IPS-18a (cell line): ENCODE results near the gene USP49.
"Not testable (repeated sequence)": the region's sequence is repeated elsewhere in the genome, so short reads cannot be mapped to it uniquely, and the experiment has no call there.

Experiments
- H3K27ac ChIP-seq: one replicate; pipeline ENCODE4 v1.5.1; 2013; ENCODE audit warnings: low read length
- H3K27me3 ChIP-seq: one replicate; pipeline ENCODE4 v1.6.1; 2013; ENCODE audit warnings: mild to moderate bottlenecking, low read length; ENCODE audit not compliant: control insufficient read depth, insufficient read depth
- H3K36me3 ChIP-seq: one replicate; pipeline ENCODE4 v1.6.1; 2013; ENCODE audit warnings: low read depth, low read length; ENCODE audit not compliant: control insufficient read depth
- H3K4me1 ChIP-seq: one replicate; pipeline ENCODE4 v1.6.1; 2013; ENCODE audit warnings: low read depth, low read length; ENCODE audit not compliant: control insufficient read depth
- H3K4me3 ChIP-seq: one replicate; pipeline ENCODE4 v1.5.1; 2013; ENCODE audit warnings: low read length
- H3K9ac ChIP-seq: one replicate; pipeline ENCODE4 v1.6.1; 2013; ENCODE audit warnings: mild to moderate bottlenecking, low read length, moderate library complexity
- H3K9me3 ChIP-seq: one replicate; pipeline ENCODE4 v1.6.1; 2013; ENCODE audit warnings: low read depth, low read length; ENCODE audit not compliant: control insufficient read depth

Gene USP49

DNA sequence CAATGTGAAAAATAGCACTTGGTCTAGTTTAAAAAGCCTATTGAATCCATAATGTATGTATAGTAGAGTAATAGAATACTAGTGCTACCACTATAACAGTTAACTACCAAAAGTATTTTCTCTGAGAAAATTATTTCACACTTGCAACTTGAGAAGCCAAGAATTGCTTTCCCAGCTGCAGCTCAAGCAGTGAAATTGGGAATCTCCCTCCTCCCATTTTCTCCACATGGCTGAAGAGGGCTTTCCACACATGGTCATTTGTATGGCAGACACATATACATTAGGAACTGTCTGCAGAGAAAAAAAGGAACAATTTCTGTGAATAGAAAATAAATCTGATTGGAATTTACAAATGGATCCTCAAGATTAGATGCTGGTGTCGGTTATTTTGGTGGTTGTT, 73.2 kb downstream of the USP49 start:
- H3K27me3 ChIP-seq: no peaks in the 10 kb centered on the region
- H3K27ac ChIP-seq: no peak overlapping the region
- no peaks in the 10 kb centered on the region for H3K36me3 ChIP-seq
- no peak overlapping the region for H3K9ac ChIP-seq
- H3K4me3 ChIP-seq: no peak overlapping the region
- no peaks in the 10 kb centered on the region for H3K9me3 ChIP-seq
- H3K4me1 ChIP-seq: no peaks in the 10 kb centered on the region

DNA sequence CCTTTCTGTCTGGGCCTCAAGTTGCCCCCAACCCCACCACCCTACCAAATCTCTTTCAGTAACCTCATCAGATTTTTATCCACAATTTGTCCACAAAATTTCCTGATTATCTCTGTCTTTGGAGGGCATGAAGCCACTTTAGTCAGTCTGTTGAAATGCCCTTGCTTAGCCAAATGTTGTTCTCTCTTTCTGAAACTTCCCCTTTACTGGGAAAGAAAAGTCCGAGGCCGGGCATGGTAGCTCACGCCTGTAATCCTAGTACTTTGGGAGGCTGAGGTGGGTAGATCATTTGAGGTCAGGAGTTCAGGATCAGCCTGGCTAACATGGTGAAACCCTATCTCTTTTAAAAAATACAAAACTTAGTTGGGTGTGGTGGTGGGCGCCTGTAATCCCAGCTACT, 73.9 kb downstream of the USP49 start:
- Histone ChIP-seq H3K4me1 (no peaks in the 10 kb centered on the region), H3K27ac (no peak overlapping the region), H3K4me3 (no peak overlapping the region), H3K9me3 (no peaks in the 10 kb centered on the region), H3K36me3 (no peaks in the 10 kb centered on the region), H3K9ac (no peak overlapping the region), H3K27me3 (no peaks in the 10 kb centered on the region)

DNA sequence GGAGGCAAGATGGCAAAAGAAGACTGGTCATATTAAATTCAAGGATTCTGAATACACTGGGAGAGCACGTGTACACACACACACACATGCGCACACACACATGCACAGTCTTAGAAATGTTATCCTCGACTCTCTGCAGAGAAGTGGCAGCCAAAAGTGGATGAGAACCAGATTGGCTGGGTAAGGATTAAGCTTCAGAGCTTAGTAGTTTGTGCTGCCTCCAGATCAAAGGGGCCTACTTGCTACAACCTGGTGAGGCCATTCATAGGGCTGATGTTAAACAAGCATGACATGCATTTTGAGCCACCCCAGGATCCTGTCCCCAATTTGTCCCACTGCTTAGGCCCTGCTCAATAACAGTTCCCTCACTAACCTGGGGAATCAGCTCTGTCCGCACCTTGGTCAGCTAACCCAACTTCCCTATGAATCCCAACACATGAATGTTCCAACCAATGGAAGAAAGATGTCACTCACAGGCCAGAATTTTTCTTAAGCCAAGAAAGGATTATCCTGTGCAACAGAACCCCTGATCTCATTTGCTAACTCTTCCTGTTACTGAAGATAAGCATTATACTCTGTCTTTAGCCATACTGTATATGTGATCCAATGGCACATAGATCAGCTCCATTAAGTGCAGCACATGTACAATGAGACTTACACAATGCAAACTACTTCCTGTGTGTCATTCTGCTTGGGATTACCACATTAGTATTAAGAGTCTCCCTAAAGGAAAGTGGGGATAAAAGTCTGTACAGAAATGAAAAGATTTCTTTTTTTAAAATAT, 76.7 kb downstream of the USP49 start:
- no peaks in the 10 kb centered on the region for H3K4me1 ChIP-seq
- no peaks in the 10 kb centered on the region for H3K36me3 ChIP-seq
- no peak overlapping the region for H3K9ac ChIP-seq
- H3K27me3 ChIP-seq: no peaks in the 10 kb centered on the region
- H3K4me3 ChIP-seq: no peak overlapping the region
- H3K27ac ChIP-seq: no peak overlapping the region
- H3K9me3 ChIP-seq: no peaks in the 10 kb centered on the region

DNA sequence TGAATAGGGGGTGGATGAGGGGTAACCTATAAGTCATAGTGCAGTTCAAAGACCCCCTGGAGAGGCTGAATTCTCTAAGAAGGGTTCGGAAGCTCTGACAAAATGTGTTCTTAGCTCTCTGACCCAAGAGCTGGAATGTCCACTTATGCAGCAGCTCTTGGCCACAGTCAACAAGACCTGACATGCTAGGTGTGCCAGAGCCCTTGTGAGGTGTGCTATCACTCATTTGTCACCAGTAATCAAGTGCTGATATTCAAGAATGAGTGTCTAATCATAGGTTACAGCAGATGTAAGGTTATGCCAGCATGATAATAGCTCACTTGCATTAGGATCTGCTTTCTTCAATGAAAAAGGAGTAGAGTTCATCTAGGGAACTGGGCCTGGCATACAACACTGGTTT, 79.6 kb downstream of the USP49 start:
- H3K9ac ChIP-seq: no peak overlapping the region

DNA sequence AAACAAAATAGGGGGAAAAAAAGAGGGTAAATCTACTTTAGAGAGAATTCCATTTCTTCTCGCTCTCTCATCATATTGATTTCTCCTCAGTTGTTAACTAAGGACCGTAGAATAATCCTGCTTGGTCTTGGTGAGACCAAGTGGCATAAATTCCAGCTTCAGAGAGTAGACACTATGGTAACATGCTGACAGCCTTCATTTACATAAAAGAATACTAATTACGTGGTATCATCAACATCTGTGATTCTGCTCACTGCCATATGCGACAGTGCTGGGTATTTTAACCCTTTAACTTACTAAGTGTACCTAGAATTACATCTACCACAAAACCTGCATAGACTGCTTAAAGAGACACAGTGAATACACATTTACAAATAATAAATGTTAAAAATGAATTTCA, 80.5 kb downstream of the USP49 start:
- no peak overlapping the region for H3K27ac ChIP-seq
- no peak overlapping the region for H3K4me3 ChIP-seq
- no peaks in the 10 kb centered on the region for H3K9me3 ChIP-seq
- H3K27me3 ChIP-seq: no peaks in the 10 kb centered on the region
- no peaks in the 10 kb centered on the region for H3K36me3 ChIP-seq
- H3K4me1 ChIP-seq: no peaks in the 10 kb centered on the region
- H3K9ac ChIP-seq: no peak overlapping the region

More for the DNA sequence above, 79.6 kb downstream of the USP49 start:
- no peak overlapping the region for H3K4me3 ChIP-seq
- H3K36me3 ChIP-seq: no peaks in the 10 kb centered on the region
- no peak overlapping the region for H3K27ac ChIP-seq
- H3K4me1 ChIP-seq: no peaks in the 10 kb centered on the region
- H3K9me3 ChIP-seq: no peaks in the 10 kb centered on the region
- no peaks in the 10 kb centered on the region for H3K27me3 ChIP-seq

DNA sequence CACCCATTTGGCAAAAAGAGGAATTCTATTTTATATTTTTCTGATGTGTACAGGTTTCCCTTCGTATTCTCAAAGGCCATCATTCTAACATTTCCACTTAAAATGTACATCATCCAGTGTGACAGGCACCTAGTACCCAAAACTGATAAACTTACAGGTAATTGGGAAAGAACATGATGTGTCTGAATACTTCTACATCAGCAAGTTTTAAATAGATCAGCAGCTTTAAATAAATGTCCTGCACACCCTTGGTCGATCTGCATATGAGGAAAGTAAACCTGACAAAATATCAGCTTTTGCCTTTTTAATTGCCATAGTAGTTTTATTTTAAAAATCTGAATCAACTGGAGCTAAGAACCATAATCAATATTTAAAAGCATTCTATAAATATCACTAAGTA, 81.2 kb downstream of the USP49 start:
- H3K4me1 ChIP-seq: no peaks in the 10 kb centered on the region
- no peak overlapping the region for H3K9ac ChIP-seq
- H3K36me3 ChIP-seq: no peaks in the 10 kb centered on the region
- H3K27ac ChIP-seq: no peak overlapping the region
- H3K9me3 ChIP-seq: no peaks in the 10 kb centered on the region
- no peak overlapping the region for H3K4me3 ChIP-seq
- H3K27me3 ChIP-seq: no peaks in the 10 kb centered on the region

DNA sequence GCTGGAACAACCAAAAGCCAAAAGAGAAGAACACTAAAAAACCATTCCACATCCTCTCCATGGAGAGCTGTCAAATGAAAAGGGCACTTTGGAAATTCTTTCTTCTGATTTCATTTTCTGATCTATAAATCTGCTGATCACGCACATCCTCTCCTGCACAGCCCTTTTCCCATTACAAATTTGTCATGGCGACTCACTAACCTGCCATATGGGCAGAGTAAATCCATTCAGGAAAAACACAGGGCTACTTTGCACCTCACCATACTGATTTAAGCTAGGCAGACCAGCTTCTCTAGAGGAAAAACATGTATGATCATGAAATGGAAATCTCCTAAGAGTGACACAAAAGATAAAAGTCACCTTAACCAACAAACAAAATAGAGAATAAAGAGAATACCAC, 81.7 kb downstream of the USP49 start:
- H3K9me3 ChIP-seq: no peaks in the 10 kb centered on the region
- H3K27ac ChIP-seq: no peak overlapping the region
- no peaks in the 10 kb centered on the region for H3K27me3 ChIP-seq
- H3K36me3 ChIP-seq: no peaks in the 10 kb centered on the region
- H3K4me1 ChIP-seq: no peaks in the 10 kb centered on the region
- no peak overlapping the region for H3K9ac ChIP-seq
- no peak overlapping the region for H3K4me3 ChIP-seq

DNA sequence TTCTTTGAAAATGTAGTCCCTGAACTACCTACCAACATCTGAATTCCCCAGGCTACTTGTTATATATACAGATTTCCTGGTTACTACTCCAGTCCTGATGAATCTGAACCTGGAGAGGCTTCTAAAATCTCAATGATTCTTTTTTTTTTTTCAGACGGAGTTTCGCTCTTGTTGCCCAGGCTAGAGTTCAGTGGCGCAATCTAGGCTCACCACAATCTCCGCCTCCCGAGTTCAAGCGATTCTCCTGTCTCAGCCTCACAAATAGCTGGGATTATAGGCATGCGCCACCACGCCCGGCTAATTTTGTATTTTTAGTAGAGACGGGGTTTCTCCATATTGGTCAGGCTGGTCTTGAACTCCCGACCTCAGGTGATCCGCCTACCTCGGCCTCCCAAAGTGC, 83.2 kb downstream of the USP49 start:
- H3K36me3 ChIP-seq, H3K9ac ChIP-seq, H3K27me3 ChIP-seq, H3K4me1 ChIP-seq, H3K9me3 ChIP-seq, H3K27ac ChIP-seq, H3K4me3 ChIP-seq: not testable (repeated sequence)

DNA sequence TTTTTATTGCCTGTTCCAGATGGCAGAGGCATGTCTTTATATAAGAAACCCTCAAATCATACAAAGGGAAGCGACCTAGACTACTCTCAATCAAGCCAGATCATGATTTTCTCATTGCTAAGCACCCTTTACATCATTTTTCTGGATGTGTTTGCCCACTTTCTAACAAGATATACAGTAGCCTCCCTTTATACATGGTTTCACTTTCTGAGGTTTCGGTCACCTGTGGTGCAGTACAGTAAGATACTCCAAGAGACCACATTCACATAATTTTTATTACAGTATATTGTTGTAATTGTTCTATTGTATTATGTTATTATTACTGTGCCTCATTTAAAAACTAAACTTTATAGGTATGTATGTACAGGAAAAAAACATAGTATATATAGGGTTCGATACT, 84.1 kb downstream of the USP49 start:
- H3K4me1 ChIP-seq: no peaks in the 10 kb centered on the region
- H3K9me3 ChIP-seq: no peaks in the 10 kb centered on the region
- no peaks in the 10 kb centered on the region for H3K27me3 ChIP-seq
- H3K4me3 ChIP-seq: no peak overlapping the region
- H3K9ac ChIP-seq: no peak overlapping the region
- no peaks in the 10 kb centered on the region for H3K36me3 ChIP-seq
- H3K27ac ChIP-seq: no peak overlapping the region

DNA sequence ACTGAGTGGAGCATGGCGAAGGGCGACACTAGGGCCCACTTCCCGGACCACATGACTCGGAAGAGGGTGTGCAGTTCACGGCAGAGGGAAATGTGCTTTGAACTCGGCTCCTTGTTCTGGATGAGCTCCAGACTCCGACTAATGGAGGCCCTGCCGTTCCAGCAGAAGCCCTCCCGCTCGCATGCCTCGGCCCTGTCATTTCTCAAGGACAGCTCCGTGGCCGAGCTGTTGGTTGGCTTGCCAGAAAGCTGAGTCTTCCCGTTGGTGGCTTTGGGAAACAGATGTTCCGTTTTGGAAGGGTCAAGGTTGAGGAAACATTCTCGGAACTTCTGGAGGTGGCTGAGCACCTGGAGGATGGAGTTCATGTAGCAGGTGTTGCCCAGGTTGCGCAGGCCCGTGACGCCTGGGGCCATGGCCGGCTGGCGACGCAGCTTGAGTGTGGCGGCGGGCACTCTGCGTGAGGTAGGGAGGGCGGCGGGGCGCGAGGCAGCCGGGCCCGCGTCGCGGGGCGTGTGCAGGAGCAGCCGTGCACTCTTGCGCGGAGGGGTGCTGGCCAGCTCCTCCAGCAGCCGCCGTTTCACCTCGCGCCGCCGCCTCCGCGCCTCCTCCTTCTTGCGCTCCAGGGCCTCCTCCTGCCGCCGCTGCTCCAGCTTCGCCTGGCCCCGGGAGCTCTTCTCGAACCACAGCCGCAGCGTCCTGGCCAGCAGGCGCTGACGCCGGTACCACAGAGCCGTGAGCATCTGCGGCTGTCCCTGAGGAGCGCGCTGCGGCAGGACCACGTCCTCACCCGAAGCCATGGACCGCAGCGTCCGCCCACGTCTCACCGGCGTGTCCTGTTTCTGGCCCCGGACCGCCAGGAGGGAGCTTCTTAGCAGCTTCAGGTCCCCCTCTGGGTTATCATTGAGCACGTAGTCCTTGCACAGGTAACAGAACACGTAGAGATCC, 89.1 kb downstream of the USP49 start:
- Histone ChIP-seq H3K27me3 (no peaks in the 10 kb centered on the region), H3K36me3 (peaks cover 4% of the 10 kb centered on the region), H3K4me3 (no peak overlapping the region), H3K4me1 (no peaks in the 10 kb centered on the region), H3K9ac (no peak overlapping the region), H3K9me3 (no peaks in the 10 kb centered on the region), H3K27ac (no peak overlapping the region)

DNA sequence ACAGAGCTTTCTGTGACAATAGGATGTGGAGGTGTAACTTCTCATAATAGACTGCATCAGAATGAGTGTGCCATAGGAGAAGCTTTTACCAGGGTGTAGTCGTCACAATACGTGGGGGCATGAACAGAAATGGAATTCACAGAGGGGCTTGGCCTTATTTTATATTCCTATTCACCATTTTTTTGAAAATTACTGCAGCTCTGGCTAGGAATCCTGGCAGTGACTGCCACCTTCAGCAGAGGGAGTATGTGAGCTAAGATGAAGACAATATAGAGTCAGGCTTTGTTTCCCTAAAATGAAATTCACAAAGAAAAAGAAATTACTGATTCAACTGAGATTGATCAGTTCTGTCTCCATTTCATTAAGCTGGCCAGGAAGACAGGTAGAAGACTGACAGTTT, 93.8 kb downstream of the USP49 start:
- H3K9me3 ChIP-seq: no peaks in the 10 kb centered on the region
- H3K27me3 ChIP-seq: no peaks in the 10 kb centered on the region
- H3K27ac ChIP-seq: no peak overlapping the region
- H3K36me3 ChIP-seq: peaks cover 13% of the 10 kb centered on the region
- H3K9ac ChIP-seq: no peak overlapping the region
- no peak overlapping the region for H3K4me3 ChIP-seq
- no peaks in the 10 kb centered on the region for H3K4me1 ChIP-seq

DNA sequence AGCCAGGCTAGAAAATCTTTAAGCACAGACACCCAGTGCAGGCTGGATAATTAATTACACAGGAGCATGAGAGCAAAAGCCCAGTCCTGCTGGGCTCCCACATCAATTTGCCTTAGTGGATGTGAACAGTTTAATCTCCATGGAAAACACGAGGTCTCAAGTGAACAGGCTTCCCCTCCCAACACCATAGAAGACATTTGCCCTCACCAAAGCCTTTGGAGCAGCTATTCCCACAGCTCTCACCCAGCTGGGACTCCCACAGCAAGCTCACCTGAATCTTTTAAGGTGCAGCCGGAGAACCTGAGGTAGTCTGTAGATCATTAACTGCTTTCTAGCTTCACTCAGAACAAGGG, 95.6 kb downstream of the USP49 start:
- Histone ChIP-seq H3K9ac (no peak overlapping the region), H3K9me3 (no peaks in the 10 kb centered on the region), H3K27me3 (no peaks in the 10 kb centered on the region), H3K4me3 (no peak overlapping the region), H3K4me1 (no peaks in the 10 kb centered on the region), H3K36me3 (peaks cover 15% of the 10 kb centered on the region), H3K27ac (no peak overlapping the region)
